ENCODE measurements around the gene CALM1.

The CALM1 gene

DNA sequence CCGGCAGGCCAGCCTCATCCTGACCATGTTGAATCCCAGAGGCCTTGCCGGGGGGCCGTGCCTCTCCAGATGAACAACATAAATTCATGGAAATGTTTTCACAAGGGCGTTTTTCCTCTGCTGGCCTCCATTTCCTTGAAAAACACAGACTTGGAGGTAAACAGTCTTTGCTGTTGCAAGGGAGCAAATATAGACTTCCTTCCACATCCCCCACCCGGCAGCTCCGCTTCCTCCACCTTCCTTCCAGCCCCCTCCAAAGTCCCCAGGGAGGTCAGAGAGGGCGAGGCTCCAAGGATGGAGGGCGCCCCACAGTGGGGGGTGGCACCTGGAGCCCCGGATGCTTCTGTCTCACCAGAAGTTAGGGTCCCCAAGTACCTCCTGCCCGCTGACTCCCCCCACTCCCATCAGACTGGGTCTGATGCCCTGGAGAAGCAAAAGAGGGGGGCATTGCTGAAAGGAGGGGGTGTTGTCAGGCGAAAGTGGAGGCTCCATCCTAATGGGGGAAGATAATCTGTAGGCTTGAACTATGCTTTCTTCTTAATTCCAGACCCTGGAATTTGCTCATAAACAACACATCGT lies 31.1 kb downstream of the CALM1 start:
- Histone ChIP-seq H3K4me2 (ENCODE audit: low read length) (no peak overlapping the region), H3K27me3 (ENCODE audit: control insufficient read depth, insufficient read depth, low read length) (no peaks in the 10 kb centered on the region), H3K4me3 (ENCODE audit: low read depth, low read length) (no peak overlapping the region), H2AFZ (no peak overlapping the region), H3K79me2 (no peaks in the 10 kb centered on the region), H3K36me3 (ENCODE audit: control insufficient read depth, insufficient read depth, low read length) (no peaks in the 10 kb centered on the region), H3K9me3 (ENCODE audit: control insufficient read depth, low read length) (no peaks in the 10 kb centered on the region), H3K27ac (no peak overlapping the region), H3K9ac (no peak overlapping the region), H3K4me1 (peaks cover 9% of the 10 kb centered on the region)
- TF ChIP-seq, protein P1, sequence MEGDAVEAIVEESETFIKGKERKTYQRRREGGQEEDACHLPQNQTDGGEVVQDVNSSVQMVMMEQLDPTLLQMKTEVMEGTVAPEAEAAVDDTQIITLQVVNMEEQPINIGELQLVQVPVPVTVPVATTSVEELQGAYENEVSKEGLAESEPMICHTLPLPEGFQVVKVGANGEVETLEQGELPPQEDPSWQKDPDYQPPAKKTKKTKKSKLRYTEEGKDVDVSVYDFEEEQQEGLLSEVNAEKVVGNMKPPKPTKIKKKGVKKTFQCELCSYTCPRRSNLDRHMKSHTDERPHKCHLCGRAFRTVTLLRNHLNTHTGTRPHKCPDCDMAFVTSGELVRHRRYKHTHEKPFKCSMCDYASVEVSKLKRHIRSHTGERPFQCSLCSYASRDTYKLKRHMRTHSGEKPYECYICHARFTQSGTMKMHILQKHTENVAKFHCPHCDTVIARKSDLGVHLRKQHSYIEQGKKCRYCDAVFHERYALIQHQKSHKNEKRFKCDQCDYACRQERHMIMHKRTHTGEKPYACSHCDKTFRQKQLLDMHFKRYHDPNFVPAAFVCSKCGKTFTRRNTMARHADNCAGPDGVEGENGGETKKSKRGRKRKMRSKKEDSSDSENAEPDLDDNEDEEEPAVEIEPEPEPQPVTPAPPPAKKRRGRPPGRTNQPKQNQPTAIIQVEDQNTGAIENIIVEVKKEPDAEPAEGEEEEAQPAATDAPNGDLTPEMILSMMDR (IDR thresholded peaks at IDR 0.05), result no peak

DNA sequence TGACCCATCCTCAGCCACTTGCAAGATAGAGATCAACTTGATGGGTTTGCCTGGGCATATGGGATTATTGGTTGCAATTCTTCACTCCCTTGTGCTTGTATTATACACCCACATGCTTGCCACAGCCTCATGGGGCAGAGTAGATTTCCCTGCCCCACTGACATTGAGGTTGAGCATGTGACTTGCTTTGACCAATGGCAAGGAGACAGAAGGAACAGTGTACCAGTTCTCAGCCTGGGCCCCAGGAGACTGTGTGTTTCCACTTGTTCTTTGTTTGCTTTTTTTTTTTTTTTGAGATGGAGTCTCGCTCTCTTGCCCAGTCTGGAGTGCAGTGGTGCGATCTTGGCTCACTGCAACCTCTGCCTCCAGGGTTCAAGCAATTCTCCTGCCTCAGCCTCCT lies 31.8 kb downstream of the CALM1 start:
- Histone ChIP-seq H3K4me1 (peaks cover 9% of the 10 kb centered on the region), H3K27me3 (ENCODE audit: control insufficient read depth, insufficient read depth, low read length) (no peaks in the 10 kb centered on the region), H3K27ac (no peak overlapping the region), H3K79me2 (no peaks in the 10 kb centered on the region), H3K36me3 (ENCODE audit: control insufficient read depth, insufficient read depth, low read length) (no peaks in the 10 kb centered on the region), H2AFZ (no peak overlapping the region), H3K4me3 (ENCODE audit: low read depth, low read length) (no peak overlapping the region), H3K9me3 (ENCODE audit: control insufficient read depth, low read length) (no peaks in the 10 kb centered on the region), H3K9ac (no peak overlapping the region), H3K4me2 (ENCODE audit: low read length) (no peak overlapping the region)
- TF ChIP-seq, protein P1 (IDR thresholded peaks at IDR 0.05), result no peak

DNA sequence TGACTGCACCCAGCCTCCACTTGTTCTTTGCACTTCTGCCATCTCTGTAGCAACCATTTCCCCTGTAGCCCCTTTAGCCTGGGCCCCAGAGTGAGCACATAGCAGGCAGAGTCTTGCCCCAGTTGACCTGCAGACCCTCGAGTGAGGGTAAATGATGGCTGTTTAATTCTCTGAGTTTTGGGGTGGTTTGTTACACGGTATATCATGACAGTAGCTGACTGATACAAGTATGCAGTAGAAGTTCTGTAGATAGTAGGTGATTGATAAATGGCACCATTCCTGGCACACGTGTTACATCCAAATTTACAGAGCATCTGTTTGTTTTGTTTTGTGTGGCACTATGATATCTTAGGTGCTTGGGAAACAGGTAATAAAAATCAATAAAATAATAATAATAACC lies 32.4 kb downstream of the CALM1 start:
- Histone ChIP-seq H3K9me3 (ENCODE audit: control insufficient read depth, low read length) (no peaks in the 10 kb centered on the region), H3K79me2 (no peaks in the 10 kb centered on the region), H3K4me1 (peaks cover 9% of the 10 kb centered on the region), H3K27me3 (ENCODE audit: control insufficient read depth, insufficient read depth, low read length) (no peaks in the 10 kb centered on the region), H3K27ac (no peak overlapping the region), H3K36me3 (ENCODE audit: control insufficient read depth, insufficient read depth, low read length) (no peaks in the 10 kb centered on the region), H3K4me3 (ENCODE audit: low read depth, low read length) (no peak overlapping the region), H3K4me2 (ENCODE audit: low read length) (no peak overlapping the region), H3K9ac (no peak overlapping the region), H2AFZ (no peak overlapping the region)
- TF ChIP-seq, protein P1 (IDR thresholded peaks at IDR 0.05), result no peak

DNA sequence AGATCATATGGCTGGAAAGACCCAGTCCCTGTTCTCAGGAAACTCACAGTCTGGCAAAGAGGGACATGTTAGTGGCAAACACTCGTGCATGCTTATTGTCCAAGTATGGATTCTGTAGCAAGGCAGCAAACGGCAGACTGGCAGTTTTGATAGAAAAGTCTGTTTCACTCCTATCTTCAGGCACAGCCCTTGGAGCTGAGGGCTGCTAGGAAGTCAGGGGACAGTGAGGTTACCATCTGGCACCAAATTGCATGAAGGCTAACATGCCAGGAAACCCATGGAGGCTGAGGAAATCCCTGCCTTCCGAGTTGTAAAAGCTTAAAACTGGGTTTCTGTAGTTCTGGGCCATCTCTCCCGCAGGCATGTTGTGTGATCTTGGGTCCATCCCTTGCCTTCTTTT lies 32.9 kb downstream of the CALM1 start:
- TF ChIP-seq, protein P1 (IDR thresholded peaks at IDR 0.05), result no peak
- Histone ChIP-seq H3K4me1 (peaks cover 9% of the 10 kb centered on the region), H3K4me3 (ENCODE audit: low read depth, low read length) (no peak overlapping the region), H3K27ac (no peak overlapping the region), H3K36me3 (ENCODE audit: control insufficient read depth, insufficient read depth, low read length) (no peaks in the 10 kb centered on the region), H3K9ac (no peak overlapping the region), H2AFZ (no peak overlapping the region), H3K9me3 (ENCODE audit: control insufficient read depth, low read length) (no peaks in the 10 kb centered on the region), H3K4me2 (ENCODE audit: low read length) (no peak overlapping the region), H3K79me2 (no peaks in the 10 kb centered on the region), H3K27me3 (ENCODE audit: control insufficient read depth, insufficient read depth, low read length) (no peaks in the 10 kb centered on the region)

DNA sequence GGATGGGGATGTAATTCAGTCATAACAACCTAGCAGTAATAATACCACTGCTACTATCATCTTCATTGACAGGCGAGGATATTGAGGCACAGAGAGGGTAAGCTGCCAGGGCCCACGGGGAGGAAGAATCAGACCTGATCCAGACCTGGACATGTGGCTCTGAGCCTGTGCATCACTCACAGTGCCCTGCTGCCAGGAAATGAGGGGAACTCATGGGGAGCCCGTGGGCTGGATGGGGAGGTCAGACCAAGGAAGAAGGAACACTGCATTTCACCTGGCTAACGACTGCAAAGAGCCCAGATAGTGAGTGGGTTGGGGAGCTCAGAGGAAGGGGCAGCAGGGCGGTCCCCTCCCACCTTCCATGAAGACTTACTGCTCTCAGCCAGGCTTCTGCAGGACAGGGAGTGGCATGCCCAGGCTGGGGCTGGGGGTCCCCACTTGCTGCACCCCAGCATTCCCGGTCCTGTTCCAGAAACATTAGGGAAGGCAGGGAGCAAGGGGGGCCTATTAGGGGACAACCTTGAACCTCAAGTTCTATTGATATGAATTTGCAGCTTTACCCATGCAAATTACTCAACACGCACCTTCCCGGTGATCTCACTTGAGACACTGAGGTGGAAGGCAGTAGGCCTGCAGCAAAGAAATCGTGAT lies 37.7 kb downstream of the CALM1 start:
- TF ChIP-seq, protein P1 (IDR thresholded peaks at IDR 0.05), result no peak
- H3K9me3 ChIP-seq (ENCODE audit: control insufficient read depth, low read length), result no peaks in the 10 kb centered on the region
- no peak overlapping the region for H3K4me3 ChIP-seq (ENCODE audit: low read depth, low read length)
- H3K4me1 ChIP-seq, result peaks cover 4% of the 10 kb centered on the region
- H3K36me3 ChIP-seq (ENCODE audit: control insufficient read depth, insufficient read depth, low read length), result no peaks in the 10 kb centered on the region
- no peak overlapping the region for H3K27ac ChIP-seq
- no peak overlapping the region for H3K4me2 ChIP-seq (ENCODE audit: low read length)
- H2AFZ ChIP-seq, result no peak overlapping the region
- no peaks in the 10 kb centered on the region for H3K27me3 ChIP-seq (ENCODE audit: control insufficient read depth, insufficient read depth, low read length)
- H3K9ac ChIP-seq, result no peak overlapping the region
- H3K79me2 ChIP-seq, result no peaks in the 10 kb centered on the region
